ENCODE results near the gene FGFBP2.
"Not testable (repeated sequence)": the region's sequence is repeated elsewhere in the genome, so short reads cannot be mapped to it uniquely, and the experiment has no call there.

Gene FGFBP2

DNA sequence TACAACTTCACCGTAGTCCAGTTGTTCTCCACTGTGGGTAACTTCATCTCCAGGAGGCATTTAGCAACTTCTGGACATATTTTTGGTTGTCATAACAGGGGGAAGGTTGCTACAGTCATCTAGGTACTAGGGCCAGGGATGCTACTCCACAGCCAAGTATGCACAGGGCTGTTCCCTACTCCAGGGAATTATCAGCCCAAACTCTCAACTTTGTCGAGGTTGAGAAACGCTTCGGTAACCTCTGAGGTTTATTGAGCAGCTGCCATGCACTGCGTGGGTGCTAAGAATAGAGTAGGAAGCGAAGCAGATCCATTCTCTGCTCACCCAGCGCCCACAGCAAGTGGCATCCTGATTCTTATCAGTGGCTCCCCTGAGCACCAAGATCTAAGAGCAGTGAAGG, 32.7 kb downstream of the FGFBP2 start:
- DNase-seq (ENCODE audit: low read depth), result no peak

DNA sequence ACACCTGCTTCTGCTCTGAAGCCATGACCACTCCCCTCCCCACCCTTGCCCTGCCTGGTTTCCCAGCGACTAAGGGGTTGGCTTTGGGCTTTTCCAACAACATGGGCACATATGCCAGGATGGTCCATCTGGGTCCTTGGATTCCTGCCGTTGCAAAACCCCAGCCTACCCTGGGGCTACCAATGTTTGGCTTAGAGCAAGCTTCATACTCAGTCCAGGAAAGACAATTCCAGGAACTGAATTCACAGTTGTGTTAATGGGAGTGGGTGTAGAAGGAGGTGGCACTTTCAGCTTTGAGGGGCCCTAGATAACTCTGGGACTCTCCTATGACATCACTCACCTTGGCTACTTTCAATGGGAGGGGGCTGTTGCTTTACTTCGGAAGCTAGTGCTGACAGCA, 33.4 kb downstream of the FGFBP2 start:
- DNase-seq (ENCODE audit: low read depth), result no peak

DNA sequence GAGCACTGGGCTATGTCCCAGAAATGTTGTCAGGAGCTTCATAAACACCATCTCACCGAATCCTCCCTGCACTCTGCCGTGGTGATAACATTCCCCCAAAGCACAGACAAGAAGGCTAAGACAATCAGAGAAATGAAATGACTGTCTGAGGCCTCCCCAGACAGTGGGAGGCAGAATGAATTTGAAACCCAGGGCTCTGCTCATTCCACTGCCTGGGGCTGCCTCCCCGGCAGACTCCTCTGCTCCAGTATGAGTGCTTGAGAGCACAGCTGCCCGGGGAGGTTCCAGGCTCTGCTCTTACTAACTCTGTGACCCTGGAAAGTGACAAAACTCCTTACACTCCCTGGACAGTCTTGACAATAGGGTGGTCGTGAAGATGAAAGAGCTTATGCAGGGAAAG, 34.1 kb downstream of the FGFBP2 start:
- no peak for DNase-seq (ENCODE audit: low read depth)

DNA sequence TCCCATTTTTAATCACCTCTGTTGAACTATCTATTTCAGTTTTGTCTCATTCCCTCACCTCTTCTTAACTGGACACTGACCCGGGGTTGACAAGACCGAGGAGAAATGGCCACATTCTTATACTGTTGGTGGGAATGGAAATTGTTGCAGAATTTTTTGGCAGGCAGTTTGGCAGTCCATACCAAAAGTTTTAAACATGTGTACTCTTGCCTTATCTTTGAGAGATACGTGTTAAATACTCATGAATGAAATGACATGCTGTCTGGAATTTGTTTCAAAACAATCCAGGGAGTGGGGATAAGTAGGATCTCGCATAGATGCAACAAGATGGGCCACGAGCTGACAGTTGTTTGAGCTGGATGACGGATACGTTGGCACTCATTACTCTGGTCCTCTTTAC, 36.5 kb downstream of the FGFBP2 start:
- DNase-seq (ENCODE audit: low read depth), result no peak

DNA sequence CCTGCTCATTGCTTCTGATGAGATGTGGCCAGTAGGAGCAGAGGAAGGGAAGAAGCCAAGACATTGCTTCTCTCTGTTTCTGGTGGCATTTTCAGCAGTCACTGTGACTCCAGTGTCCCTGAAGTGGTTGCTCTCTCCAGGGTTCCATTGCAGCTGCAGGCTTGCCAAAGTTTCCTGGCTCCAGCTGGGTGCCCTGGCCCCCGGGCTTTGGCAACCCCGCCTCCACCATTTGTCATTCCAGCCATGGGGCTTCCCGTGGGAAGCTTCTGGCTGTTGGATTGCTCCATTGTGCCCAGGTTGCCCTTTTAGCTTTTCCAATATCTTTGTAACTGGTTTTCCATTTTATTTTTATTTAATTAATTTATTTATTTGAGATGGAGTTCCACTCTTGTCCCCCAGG, 37.1 kb downstream of the FGFBP2 start:
- DNase-seq (ENCODE audit: low read depth), result no peak

DNA sequence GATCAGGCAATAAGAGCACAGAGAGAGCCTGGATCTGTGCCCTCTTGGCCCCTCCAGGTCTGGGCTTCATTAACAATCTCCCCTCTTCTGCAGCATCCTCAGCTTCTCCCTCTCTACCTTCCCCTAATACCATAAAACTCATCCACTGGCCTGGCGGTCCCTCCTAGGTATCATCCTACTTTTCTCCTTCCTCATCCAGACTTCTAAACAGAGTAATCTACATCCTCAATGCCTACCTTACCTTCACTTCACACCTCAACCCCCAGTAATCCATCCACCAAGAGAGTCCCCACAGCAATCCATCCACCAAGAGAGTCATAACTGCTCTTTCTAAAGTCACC, 41.4 kb downstream of the FGFBP2 start:
- DNase-seq (ENCODE audit: low read depth), result no peak

DNA sequence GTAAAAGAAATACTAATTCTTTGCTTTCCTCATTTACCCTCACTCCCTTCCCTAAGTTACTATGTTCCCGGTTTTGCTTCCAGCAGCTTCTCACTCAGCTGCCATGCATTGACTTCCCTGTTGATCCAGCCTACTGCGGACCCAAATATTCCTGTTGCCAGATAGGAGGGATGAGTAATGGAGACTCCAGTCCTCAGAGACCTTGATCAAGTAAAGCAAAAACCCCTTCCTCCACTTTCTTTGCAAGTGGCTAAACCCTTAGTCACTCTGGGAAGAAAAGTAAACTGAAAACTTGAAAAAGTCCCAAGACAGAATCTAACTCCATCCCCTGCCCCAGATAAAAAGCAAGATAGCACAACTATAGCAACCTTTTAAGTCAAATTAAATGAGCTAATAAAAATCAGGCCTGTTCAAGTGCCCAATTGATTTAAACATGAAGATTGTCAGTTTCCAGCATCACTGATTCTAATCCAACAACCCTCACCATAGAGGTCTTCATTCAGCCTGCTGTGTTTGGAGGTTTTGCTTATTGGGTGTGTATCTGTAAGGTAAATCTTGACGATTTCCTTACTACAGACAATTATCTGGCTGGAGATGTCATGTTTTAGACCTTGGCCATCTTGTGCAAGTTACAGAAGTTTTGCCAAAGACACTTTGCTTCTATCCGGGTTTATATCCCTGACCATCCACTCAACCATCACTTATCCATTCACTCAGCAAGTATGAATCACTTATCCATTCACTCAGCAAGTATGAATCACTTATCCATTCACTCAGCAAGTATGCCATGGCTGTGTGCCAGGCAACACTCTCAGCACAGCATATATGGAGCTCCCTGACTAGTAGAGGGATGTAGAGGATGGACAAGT, 42.0 kb downstream of the FGFBP2 start:
- DNase-seq (ENCODE audit: low read depth), result no peak

DNA sequence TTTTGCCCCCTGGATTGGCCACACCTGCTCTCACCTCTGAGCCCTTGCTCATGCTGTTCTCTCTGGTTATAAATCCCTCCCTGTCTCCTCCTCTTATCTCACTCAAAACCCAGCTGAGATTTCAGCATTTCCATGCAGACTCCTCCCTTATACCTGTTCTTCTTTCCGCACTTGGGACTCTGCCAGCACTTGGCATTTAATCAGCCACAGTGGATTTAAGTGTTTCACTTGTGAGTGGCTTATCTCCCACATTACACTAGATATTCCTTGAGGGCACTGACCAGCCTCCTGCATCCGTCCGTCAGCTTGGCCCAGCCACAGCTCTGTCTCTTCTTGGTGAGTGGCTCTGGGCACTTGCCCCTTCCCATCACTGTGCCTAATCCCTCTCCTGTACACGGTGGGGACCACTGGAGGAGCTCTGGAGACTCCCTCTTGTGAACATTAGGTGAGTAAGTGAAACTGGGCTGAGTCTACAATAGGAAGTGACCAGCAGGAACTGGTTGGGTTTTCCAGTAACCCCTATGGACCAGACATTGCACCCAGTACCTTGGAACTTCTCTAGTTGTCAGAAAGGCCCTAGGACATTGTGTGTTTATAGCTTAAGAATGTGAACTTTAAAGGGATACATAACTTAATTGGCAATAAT, 44.4 kb downstream of the FGFBP2 start:
- no peak for DNase-seq (ENCODE audit: low read depth)

DNA sequence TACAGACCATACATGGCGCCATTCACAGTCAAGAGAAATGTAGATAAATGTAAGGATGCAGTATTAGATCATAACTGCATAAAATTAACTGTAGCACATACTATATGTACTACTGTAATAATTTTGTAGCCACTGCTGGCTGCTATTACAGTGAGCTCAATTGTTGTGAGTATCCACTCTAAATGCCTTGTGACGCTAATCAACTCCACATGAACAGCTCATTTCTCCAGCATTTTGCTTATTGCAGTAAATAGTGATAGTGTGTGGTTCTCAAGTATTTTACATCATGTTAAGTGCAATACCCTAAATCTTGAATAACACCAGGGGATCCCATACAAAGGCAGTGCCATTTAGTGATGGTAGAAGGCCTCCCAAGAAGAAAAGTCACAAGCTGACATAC, 45.7 kb downstream of the FGFBP2 start:
- DNase-seq (ENCODE audit: low read depth), result no peak

DNA sequence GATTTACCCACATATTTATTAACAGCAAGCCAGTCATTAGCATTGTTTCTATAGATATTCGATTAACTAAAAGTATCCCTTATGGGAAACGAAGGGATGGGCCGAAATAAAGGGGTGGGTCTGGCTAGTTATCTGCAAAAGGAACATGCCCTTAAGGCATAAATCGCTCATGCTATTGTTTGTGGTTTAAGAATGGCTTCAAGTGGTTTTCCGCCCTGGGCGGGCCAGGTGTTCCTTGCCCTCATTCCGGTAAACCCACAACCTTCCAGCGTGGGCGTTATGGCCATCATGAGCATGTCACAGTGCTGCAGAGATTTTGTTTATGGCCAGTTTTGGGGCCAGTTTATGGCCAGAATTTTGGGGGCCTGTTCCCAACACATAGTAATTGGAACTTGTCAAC, 46.6 kb downstream of the FGFBP2 start:
- not testable (repeated sequence) for DNase-seq (ENCODE audit: low read depth)

DNA sequence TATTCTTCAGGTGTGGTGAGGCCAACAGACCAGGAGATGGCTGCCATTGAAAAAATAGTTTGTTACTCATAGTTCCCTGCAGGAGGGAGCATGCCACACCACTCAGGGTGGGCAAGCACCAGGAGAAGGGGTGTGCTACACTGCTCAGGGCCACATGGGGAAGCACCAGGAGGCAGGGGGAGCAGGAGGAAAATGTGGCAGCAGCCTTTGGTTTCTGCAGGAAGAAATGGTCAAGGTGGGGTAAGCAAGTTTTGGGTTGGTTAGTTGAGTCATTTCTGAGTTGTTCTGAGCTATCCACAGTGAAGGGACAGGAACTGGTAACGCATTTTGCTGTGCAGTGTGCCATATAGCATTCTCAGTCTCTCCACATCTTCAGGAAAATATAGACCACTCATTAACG, 48.2 kb downstream of the FGFBP2 start:
- no peak for DNase-seq (ENCODE audit: low read depth)

DNA sequence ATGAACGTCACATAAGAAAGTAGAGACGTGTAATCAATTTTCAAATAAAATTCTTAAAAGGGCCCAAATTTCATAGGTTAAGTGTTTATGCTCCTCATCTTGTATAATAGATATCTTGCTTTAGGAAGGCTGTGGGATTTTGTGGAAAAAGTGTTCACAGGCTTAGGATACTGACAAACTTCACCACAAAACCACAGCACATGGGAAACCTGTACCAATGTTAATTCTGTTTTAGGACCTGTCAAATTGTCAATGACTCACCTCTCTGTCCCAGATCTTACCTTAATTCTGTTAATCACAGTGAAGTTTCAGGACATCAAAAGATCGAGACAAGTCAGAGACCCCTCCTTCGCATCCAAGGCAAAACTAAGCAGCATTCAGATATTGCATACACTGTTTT, 48.7 kb downstream of the FGFBP2 start:
- DNase-seq (ENCODE audit: low read depth), result no peak

DNA sequence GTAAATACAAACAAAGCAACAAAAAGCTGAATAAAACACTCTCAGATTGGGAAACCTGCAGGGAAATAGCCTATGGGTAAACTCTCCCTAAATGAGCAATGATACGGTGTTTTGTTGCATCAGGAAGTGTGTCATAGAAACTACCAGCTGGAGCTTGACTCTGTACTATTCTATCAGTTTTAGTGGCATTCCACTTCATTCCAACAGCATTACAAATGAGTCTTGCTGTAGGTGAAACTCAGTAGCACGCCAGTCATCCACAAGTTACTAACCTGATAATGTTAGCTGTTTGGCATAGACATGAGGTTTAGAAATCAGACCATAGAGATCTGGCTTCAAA, 49.4 kb downstream of the FGFBP2 start:
- no peak for DNase-seq (ENCODE audit: low read depth)

DNA sequence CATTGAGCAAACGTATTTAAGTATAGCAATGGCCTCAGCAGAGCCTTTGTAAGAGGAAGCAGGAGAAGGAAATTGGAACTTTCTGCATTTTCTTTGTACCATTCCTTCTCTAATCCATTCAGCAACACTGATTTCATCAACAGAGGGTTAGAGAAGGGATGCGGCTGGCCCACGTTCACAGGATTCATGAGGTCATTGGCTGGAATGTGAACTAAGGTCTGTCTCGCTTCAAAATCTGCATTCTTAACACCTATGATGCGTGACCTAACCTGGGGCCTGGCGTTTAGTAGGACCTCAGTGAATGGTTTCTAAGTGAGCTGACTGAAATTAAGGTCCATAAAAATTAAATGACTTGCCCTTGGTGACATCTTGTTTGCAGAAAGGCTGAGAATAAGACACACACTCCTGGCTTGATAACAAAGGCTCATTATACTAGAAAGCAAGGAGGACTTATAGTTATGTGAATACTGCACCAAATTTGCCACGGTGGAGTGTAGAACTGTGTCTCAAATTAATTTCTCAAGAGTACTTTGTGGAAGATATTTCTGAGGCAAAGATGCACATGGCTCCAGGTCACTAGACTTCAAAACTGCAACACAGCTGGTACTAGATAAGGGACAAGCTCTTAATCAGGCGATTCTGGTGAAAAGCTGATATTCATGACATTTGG, 49.9 kb downstream of the FGFBP2 start:
- no peak for DNase-seq (ENCODE audit: low read depth)

DNA sequence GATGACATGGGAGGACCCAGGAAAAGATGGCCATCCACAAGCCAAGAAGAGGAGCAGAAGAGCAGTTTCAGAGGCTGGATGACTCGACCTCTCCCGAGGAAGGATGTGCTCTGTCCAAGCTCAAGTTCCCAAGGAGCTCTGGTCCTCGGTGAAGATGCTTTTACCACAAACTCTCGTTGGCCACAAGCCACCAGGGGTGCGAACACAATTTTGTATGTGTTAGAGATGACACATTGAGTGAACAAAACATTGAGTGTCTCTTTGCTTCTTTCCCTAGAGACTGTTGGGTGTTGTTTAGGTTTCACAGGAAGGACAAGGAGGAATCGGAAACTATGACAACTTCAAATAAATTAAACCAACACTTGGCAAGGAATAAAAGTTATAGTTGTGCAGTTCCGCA, 50.7 kb downstream of the FGFBP2 start:
- DNase-seq (ENCODE audit: low read depth), result no peak
